Activated CD4-positive, alpha-beta T cell treated with anti-CD3 and anti-CD28 coated beads, Interleukin-10, Interleukin-2, amounts not matched to agents 100 ng/mL and 50 ng/mL, durations not matched to agents 16 hours and 8 hours (primary cell): ENCODE results near the gene PIMREG.

ENCODE experiments used
- DNase-seq: peaks from one replicate; pipeline ENCODE4 v3.0.0-alpha.2; 2020

Gene PIMREG

DNA sequence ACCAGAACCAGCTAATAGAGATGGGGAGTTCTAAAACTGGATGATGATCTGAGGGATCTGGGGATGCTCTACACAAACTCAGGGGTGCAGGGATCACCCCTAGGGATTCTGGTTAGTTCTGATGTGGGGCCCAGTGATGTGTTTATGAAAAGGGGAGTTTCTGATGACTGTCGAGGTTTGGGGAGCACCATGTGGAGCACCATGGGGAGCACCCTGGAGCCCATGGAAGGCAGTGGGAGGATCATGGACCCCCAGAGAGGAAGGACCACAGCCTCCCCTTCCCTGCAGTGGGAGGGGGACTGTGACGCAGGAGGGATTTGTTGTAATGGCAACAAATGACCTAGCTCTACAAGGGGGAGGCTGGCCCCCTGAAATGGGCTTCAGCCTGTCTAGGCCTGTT, 18.4 kb downstream of the PIMREG start:
- no peak for DNase-seq

- no peak for DNase-seq
These were observed 19.6 kb downstream of the PIMREG start for GRCh38 chr17:6463616-6464445.

GRCh38 chr17:6464446-6465041, 20.3 kb downstream of the PIMREG start:
- DNase-seq, result no peak

- DNase-seq, result no peak
These were observed 21.1 kb downstream of the PIMREG start for GRCh38 chr17:6465206-6466003.

- no peak for DNase-seq
These were observed 23.3 kb downstream of the PIMREG start for GRCh38 chr17:6467567-6467966.

GRCh38 chr17:6468051-6468790, 24.0 kb downstream of the PIMREG start:
- no peak for DNase-seq

GRCh38 chr17:6470146-6470718, 26.0 kb downstream of the PIMREG start:
- DNase-seq, result no peak

DNA sequence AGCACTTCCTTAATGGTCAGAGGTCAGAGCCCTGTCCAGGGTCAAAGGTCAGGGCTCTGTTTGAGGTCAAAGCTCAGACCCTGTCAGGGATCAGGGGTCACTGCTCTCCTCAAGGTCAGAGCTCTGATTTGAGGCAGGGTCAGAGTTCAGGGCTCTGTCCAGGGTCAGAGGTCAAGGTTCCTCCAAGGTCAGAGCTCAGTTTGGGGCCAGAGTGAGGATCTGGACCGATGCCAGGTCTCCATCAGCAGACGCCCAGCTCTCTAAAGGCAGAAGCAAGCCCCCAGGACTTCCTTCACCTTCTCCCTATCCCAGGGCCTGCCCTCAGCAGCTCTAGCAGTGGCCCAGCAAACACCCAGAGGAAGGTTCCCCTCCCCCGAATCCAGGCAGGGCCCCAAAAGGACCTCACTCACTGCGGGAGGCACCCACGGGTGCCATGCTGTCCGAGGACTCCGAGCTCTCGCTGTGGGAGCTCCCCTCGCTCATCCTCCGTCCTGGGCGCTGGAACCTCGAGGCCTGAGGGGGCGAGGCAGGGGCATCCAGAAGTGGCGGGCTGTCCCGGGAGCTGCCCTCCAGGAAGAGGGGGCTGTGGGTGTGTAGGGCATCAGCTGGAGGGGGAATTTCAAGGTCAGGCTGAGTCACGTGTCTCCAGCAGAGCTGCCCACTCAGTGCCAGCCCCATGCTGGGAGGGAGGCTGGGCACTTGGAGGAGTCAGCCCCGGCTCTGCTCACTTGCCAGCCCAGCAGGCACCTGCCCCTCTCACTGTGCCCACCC, 26.7 kb downstream of the PIMREG start:
- DNase-seq, result no peak

GRCh38 chr17:6471531-6472465, 27.5 kb downstream of the PIMREG start:
- DNase-seq, result no peak

DNA sequence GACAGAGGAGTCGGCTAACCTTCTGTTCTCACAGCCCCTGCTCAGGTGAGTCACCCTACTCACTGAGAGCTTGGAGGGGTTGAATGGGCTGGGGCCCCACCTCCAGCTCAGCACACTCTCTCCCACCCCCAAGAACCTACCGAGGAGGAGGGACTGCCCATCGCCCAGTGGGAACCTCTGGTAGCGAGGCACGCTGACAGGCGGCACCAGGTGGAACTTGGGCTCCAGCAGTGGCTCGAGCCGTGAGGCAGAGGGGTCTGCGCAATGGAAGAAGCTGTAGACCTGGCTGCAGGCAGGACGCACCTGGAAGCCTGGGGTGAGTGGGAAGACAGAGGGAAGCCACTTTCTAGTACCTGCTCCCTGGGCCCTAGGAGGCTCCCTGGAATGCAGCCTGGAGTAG, 28.3 kb downstream of the PIMREG start:
- no peak for DNase-seq

GRCh38 chr17:6473128-6473767, 29.0 kb downstream of the PIMREG start:
- peak; percentile 72 for DNase-seq

DNA sequence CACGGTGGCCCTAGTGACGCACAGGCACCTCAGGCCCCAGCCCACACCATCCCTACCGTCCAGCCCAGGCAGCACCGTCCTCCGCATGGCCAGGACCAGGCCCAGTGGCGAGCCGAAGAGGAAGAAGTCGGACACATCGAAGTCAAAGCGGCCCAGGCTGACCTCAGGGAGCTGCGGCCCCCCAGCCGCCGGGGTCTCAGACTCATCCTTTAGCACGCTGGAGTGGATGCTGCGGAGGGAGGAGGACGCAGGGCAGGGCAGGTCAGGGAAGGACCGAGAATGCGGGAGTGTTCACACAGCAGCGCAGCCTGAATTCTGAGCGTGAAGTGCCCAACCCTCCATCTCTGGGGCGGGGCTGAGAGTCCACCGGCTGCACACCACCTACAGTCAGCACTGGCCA, 30.1 kb downstream of the PIMREG start:
- no peak for DNase-seq

- DNase-seq, result no peak
These were observed 30.7 kb downstream of the PIMREG start for GRCh38 chr17:6474906-6475305.

DNA sequence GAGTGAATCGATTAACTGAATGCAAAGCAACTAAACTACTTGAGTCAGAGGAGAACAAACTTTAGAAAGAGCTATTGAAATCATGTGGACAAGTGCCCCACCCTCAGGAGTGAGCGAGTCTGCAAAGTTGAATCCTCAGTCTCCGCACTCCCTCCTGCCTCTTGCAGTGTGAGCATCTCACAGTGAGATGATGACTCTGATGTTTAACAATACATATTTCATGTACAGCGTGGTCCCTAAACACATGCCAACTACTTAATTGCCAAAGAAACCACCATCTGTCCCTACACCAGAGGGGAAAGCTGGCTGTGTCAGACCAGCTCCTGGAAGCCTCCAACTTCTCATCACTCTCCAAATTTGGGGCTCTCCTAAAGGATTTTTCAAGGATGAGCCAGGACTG, 31.2 kb downstream of the PIMREG start:
- no peak for DNase-seq

GRCh38 chr17:6476076-6476809, 32.0 kb downstream of the PIMREG start:
- DNase-seq, result no peak

- no peak for DNase-seq
These were observed 32.5 kb downstream of the PIMREG start for GRCh38 chr17:6476810-6477179.

- no peak for DNase-seq
These were observed 33.7 kb downstream of the PIMREG start for GRCh38 chr17:6477831-6478383.

DNA sequence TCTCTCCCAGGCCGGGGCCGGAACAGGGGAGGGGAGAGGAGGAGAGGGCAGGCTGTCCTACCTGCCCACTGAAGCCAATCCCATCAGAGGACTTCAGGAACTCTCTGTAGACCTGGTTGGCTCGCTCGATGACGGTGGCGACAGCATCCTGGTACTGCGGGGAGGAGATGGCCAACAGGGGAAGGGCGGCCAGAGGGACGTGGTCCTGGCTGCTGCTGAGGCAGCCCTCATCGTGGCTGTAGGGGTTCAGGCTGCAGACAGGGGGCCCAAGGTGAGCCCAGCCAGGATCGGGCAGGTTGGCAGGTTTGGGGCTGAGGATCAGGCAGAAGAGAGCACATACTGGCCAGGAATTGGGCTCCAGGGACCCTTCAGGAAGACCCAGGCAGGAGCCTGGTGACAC, 34.2 kb downstream of the PIMREG start:
- no peak for DNase-seq

GRCh38 chr17:6479622-6480302, 35.5 kb downstream of the PIMREG start:
- DNase-seq, result no peak
